ENCODE results near the gene CLBA1.

Gene CLBA1

GRCh38 chr14:104966981-104967385 lies 18.6 kb upstream of the CLBA1 start:
- DNase-seq (ENCODE audit: extremely low read depth, low read depth), result no peak
- TF ChIP-seq, protein P1, sequence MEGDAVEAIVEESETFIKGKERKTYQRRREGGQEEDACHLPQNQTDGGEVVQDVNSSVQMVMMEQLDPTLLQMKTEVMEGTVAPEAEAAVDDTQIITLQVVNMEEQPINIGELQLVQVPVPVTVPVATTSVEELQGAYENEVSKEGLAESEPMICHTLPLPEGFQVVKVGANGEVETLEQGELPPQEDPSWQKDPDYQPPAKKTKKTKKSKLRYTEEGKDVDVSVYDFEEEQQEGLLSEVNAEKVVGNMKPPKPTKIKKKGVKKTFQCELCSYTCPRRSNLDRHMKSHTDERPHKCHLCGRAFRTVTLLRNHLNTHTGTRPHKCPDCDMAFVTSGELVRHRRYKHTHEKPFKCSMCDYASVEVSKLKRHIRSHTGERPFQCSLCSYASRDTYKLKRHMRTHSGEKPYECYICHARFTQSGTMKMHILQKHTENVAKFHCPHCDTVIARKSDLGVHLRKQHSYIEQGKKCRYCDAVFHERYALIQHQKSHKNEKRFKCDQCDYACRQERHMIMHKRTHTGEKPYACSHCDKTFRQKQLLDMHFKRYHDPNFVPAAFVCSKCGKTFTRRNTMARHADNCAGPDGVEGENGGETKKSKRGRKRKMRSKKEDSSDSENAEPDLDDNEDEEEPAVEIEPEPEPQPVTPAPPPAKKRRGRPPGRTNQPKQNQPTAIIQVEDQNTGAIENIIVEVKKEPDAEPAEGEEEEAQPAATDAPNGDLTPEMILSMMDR (IDR thresholded peaks at IDR 0.05; ENCODE audit: low read depth, low read length), result no peak

DNA sequence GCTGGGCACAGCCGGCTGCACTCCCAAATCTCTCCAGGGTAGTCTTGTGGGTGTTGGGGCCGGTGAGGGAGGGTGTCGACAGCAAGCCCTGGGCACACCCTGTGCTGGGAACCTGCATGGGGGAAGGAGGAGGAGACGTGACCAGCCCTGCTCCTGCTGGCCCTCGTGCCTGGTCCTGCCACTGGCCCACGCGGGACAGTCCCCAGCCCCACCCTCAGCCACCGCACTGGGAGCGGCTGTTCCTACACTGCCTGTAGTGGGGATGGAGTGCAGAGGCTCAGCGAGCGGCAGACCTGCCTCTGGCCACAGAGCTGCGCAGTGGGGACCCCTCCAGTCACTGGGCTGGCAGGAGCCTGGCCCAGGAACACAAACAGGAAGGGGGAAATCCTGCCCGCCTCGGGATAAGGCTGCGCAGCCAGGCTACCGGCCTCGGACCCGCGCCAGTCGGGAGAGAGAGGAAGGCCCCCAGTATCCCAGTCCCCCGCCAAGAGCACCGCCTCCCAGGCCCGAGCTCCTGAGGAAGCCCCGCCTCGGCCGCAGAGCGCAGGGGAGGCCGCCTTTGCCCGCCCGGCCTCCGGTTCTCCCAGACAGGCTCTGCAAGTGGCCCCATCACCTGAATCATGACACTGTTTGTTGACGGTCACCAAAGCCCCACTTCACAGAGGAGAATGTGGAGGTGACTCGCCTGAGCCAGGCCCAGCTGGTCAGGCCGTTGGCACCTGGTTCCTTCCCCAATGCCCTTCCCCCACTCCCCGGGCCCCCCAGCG lies 18.0 kb upstream of the CLBA1 start:
- no peak for DNase-seq (ENCODE audit: extremely low read depth, low read depth)
- TF ChIP-seq, protein P1 (IDR thresholded peaks at IDR 0.05; ENCODE audit: low read depth, low read length), result no peak; the same call in 1 of the 2 replicates

GRCh38 chr14:104968153-104968527 lies 17.4 kb upstream of the CLBA1 start:
- no peak for DNase-seq (ENCODE audit: extremely low read depth, low read depth)
- TF ChIP-seq, protein P1 (IDR thresholded peaks at IDR 0.05; ENCODE audit: low read depth, low read length), result no peak

DNA sequence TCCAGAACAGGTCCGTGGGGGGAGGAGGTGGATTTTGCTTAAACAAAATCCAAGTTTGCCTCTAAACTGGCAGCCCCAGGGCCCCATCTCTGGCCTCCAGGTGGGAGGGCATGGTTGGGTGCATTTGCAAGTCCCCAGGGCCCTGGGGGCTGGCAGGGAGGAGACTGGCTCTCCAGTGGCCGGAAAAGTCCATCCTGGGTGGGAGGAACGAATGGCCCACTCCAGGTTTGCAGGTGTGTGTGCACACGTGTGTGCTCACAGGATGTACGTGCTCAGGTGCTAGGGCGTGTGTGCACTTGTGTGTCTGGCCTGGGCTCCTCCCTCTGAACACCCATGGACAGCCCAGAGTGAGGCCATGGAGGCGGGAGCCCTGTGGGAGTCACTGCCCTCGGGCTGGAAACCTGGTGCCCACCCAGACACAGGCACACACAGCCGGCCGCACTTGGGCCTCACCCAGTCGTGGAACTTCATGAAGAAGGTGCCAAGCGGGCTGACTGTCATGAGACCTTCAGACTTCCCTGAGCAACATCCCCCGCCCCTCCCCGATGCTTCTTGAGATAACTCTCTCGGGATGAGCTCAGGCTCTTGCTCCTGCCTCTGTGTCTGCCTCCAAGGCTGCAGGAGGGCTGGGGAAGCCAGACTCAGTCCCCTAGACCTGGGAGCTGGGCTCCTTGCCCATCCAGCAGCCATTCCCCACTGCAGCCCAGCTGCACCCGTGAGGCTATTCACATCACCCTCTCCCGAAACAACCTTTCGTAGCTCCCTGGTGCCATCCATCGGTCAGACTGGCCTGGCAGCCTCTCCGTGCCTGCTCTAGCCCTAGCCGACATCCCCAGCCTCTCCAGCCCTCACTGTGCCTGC lies 16.8 kb upstream of the CLBA1 start:
- TF ChIP-seq, protein P1 (IDR thresholded peaks at IDR 0.05; ENCODE audit: low read depth, low read length), result no peak
- DNase-seq (ENCODE audit: extremely low read depth, low read depth), result no peak

GRCh38 chr14:104969741-104970230 lies 15.8 kb upstream of the CLBA1 start:
- TF ChIP-seq, protein P1 (IDR thresholded peaks at IDR 0.05; ENCODE audit: low read depth, low read length), result no peak
- DNase-seq (ENCODE audit: extremely low read depth, low read depth), result no peak

DNA sequence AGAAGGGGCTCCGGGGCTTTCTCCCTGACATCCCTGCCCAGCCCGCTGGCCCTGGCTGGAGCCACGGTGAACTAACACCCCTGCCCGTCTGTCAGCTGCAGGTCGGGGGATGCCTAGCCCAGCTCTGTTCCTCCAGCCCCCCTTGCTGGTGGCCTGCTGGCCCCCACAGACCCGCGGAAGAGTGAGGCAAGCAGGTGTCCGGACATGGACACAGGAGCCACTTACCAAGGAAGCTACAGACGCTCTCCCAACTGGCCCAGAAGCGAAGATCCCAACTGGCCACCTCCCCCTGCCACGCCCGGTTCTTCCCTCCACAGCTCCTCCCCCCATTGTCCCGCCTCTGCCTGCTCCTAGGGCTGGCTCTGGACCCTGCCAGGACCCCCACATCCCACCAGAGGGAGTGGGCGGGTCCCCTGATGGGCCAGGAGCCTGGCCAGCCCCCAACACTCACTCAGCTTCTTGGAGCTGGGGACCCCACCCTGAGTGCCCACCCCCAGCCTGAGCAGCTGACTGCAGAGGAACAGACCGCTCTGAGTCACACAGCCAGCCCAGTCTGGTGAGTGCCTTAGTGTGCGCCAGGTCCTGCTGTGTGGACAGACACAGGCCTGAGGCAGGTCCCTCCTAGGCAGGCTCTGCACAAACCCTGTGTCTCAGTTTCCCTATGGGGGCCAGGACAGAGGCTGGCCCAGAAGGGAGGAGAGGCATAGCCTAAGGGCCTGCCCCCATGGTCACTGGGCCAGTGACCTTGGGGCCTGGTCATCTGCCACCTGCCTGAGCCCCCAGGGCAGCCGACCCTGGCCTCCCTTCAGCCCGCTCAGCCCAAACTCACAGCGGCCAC lies 15.1 kb upstream of the CLBA1 start:
- TF ChIP-seq, protein P1 (IDR thresholded peaks at IDR 0.05; ENCODE audit: low read depth, low read length), result no peak
- peak; percentile 53 for DNase-seq (ENCODE audit: extremely low read depth, low read depth)

All from AG09319 (cell line).